Measurements from ENCODE around the gene NUDT3. TPM values are rescaled to one million over a fixed set of nuclear protein-coding genes. Genes with fewer than 3 reads are reported as not detected.
"Not testable (repeated sequence)": the region's sequence is repeated elsewhere in the genome, so short reads cannot be mapped to it uniquely, and the experiment has no call there.

The NUDT3 gene
- total RNA-seq, 1 experiment from 2014 or later: 48.4 TPM

DNA sequence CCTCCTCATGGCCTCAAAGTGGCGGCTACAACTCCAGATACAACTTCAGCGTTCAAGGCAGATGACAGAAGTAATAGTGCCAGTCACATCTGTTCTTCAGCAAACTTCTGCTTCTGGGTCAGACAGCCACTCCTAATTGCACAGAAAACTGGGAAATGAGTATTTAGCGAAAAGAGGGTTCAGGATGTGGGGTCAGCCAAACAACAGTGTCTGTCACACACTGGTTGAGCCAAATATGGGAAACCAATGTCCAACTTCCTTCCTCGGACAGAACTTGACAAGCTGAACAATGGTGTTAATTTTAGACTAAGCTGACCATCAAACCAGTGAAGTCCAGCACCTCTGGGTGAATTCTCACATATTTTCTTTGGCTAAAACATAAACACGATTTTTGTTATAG is 22.1 kb downstream of the NUDT3 start:
- no peak for DNase-seq
- Mint-ChIP-seq H3K27ac (ENCODE audit: unreplicated experiment) (no peak overlapping the region), H3K27me3 (ENCODE audit: unreplicated experiment) (no peaks in the 10 kb centered on the region), H3K9me3 (ENCODE audit: low read depth, unreplicated experiment) (no peaks in the 10 kb centered on the region), H3K36me3 (ENCODE audit: insufficient read depth, unreplicated experiment) (peaks cover 5% of the 10 kb centered on the region), H3K4me3 (ENCODE audit: low read depth, unreplicated experiment) (no peak overlapping the region), H3K4me1 (ENCODE audit: low read depth, unreplicated experiment) (peaks cover 17% of the 10 kb centered on the region)
- BruUV-seq (replicated peaks): no TSS peak
- CTCF ChIA-PET: interaction anchor here (0.6 kb wide), 1 partner anchor 45 kb away, joined by 3 read pairs; no protein-coding TSS in a partner anchor
- TF ChIP-seq, protein P1, sequence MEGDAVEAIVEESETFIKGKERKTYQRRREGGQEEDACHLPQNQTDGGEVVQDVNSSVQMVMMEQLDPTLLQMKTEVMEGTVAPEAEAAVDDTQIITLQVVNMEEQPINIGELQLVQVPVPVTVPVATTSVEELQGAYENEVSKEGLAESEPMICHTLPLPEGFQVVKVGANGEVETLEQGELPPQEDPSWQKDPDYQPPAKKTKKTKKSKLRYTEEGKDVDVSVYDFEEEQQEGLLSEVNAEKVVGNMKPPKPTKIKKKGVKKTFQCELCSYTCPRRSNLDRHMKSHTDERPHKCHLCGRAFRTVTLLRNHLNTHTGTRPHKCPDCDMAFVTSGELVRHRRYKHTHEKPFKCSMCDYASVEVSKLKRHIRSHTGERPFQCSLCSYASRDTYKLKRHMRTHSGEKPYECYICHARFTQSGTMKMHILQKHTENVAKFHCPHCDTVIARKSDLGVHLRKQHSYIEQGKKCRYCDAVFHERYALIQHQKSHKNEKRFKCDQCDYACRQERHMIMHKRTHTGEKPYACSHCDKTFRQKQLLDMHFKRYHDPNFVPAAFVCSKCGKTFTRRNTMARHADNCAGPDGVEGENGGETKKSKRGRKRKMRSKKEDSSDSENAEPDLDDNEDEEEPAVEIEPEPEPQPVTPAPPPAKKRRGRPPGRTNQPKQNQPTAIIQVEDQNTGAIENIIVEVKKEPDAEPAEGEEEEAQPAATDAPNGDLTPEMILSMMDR (IDR thresholded peaks at IDR 0.05; ENCODE audit: unreplicated experiment): no peak
- intact Hi-C loops (cut with micrococcal nuclease; ENCODE audit: unreplicated experiment): no loop called here

DNA sequence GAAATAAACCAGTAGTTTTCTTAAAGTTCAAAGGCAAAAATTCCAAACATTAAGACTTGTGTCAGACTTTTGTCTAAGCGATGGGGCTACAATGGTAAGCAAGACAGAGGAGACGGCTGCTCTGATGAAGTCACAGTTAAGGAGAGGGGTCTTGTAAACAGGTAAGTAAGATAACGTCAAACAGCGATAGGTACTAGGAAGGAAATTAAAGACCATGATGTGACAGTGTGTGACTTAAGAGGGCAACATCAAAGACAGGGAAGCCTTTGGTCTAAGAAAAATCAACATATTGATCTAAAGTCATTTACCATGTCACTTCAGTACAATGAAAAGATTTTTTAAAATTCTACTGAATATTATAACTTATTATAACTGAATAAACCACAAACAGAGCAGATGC is 23.1 kb downstream of the NUDT3 start:
- Mint-ChIP-seq H3K4me1 (ENCODE audit: low read depth, unreplicated experiment) (peaks cover 17% of the 10 kb centered on the region), H3K27me3 (ENCODE audit: unreplicated experiment) (no peaks in the 10 kb centered on the region), H3K27ac (ENCODE audit: unreplicated experiment) (no peak overlapping the region), H3K9me3 (ENCODE audit: low read depth, unreplicated experiment) (no peaks in the 10 kb centered on the region), H3K4me3 (ENCODE audit: low read depth, unreplicated experiment) (no peak overlapping the region), H3K36me3 (ENCODE audit: insufficient read depth, unreplicated experiment) (peaks cover 5% of the 10 kb centered on the region)
- no TSS peak for BruUV-seq (replicated peaks)
- no peak for DNase-seq
- CTCF ChIA-PET: no interaction called here
- TF ChIP-seq, protein P1 (IDR thresholded peaks at IDR 0.05; ENCODE audit: unreplicated experiment): no peak
- intact Hi-C loops (cut with micrococcal nuclease; ENCODE audit: unreplicated experiment): no loop called here

DNA sequence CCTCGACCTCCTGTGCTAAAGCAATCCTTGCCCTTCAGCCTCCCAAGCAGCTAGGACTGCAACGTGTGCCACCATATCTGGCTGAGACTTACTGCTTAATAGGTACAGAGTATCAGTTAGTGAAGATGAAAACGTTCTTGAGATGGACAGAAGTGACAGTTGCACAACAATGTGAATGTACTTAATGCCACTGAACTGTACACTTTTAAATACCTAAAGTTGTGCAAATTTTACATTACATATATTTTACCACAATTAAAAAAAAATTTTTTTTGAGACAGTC is 25.9 kb downstream of the NUDT3 start:
- no peak for DNase-seq
- Mint-ChIP-seq H3K27me3 (ENCODE audit: unreplicated experiment) (no peaks in the 10 kb centered on the region), H3K4me1 (ENCODE audit: low read depth, unreplicated experiment) (peaks cover 28% of the 10 kb centered on the region), H3K4me3 (ENCODE audit: low read depth, unreplicated experiment) (no peak overlapping the region), H3K27ac (ENCODE audit: unreplicated experiment) (no peak overlapping the region), H3K9me3 (ENCODE audit: low read depth, unreplicated experiment) (no peaks in the 10 kb centered on the region), H3K36me3 (ENCODE audit: insufficient read depth, unreplicated experiment) (peaks cover 5% of the 10 kb centered on the region)
- TF ChIP-seq, protein P1 (IDR thresholded peaks at IDR 0.05; ENCODE audit: unreplicated experiment): no peak
- no TSS peak for BruUV-seq (replicated peaks)
- intact Hi-C loops (cut with micrococcal nuclease; ENCODE audit: unreplicated experiment): no loop called here
- CTCF ChIA-PET: interaction anchor here (0.6 kb wide), 3 partner anchors 212 to 513 kb away, joined by 3 to 4 read pairs (median 3); no protein-coding TSS in a partner anchor

DNA sequence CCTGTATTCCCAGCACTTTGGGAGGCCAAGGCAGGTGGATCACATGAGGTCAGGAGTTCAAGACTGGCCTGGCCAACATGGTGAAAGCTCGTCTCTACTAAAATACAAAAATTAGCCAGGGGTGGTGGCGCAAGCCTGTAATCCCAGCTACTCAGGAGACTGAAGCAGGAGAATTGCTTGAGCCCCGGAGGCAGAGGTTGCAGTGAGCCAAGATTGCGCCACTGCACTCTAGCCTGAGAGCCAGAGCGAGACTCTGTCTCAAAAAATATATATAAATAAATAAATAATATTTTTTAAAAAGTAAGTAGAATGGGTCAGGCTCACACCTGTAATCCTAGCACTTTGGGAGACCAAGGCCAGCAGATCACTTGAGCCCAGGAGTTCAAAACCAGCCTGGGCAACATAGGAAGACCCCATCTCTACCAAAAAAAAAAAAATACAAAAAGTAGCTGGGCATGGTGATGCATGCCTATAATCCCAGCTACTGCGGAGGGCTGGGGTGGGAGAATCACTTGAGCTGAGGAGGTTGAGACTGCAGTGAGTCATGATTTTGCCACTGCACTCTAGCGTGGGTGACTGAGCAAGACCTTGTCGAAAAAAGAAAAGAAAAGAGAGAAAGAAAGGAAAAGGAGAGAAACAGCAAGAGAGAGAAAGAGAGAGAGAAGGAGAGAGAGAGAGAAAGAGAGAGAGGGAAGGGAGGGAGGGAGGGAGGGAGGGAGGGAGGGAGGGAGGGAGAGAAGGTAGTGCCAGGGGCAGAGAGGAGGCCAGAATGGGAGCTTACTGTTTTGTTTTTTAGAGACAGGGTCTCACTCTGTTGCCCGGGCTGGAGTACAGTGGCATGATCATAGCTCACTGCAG is 26.5 kb downstream of the NUDT3 start:
- not testable (repeated sequence) for H3K27ac Mint-ChIP-seq (ENCODE audit: unreplicated experiment); H3K4me3 Mint-ChIP-seq (ENCODE audit: low read depth, unreplicated experiment); H3K36me3 Mint-ChIP-seq (ENCODE audit: insufficient read depth, unreplicated experiment)

DNA sequence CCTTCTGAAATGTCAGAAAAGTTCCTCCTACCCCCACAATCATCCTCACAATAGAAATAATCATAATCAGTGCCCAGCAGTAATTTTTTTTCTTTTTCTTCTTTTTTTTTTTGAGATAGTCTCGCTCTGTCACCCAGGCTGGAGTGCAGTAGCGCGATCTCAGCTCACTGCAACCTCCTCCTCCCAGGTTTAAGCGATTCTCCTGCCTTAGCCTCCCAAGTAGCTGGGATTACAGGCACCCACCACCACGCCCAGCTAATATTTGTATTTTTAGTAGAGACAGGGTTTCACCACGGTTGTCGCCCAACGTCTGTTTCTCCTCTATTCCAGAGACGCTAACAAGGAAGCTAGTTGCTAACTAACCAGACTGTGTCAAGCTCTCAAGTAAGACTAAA is 28.8 kb downstream of the NUDT3 start:
- H3K4me1 Mint-ChIP-seq (ENCODE audit: low read depth, unreplicated experiment): peaks cover 34% of the 10 kb centered on the region
- BruUV-seq (replicated peaks); intact Hi-C loops (cut with micrococcal nuclease; ENCODE audit: unreplicated experiment): not testable (repeated sequence)

More for the DNA sequence above, 26.5 kb downstream of the NUDT3 start:
- BruUV-seq (replicated peaks); H3K27me3 Mint-ChIP-seq (ENCODE audit: unreplicated experiment); intact Hi-C loops (cut with micrococcal nuclease; ENCODE audit: unreplicated experiment); H3K9me3 Mint-ChIP-seq (ENCODE audit: low read depth, unreplicated experiment); DNase-seq: not testable (repeated sequence)
- CTCF ChIA-PET: interaction anchor here (0.6 to 0.8 kb wide), 4 partner anchors 17 to 514 kb away, joined by 3 to 4 read pairs (median 3); no protein-coding TSS in a partner anchor
- peaks cover 28% of the 10 kb centered on the region for H3K4me1 Mint-ChIP-seq (ENCODE audit: low read depth, unreplicated experiment)

More for the DNA sequence above, 28.8 kb downstream of the NUDT3 start:
- not testable (repeated sequence) for H3K9me3 Mint-ChIP-seq (ENCODE audit: low read depth, unreplicated experiment); DNase-seq; H3K4me3 Mint-ChIP-seq (ENCODE audit: low read depth, unreplicated experiment); H3K36me3 Mint-ChIP-seq (ENCODE audit: insufficient read depth, unreplicated experiment); H3K27me3 Mint-ChIP-seq (ENCODE audit: unreplicated experiment); H3K27ac Mint-ChIP-seq (ENCODE audit: unreplicated experiment)
- CTCF ChIA-PET: interaction anchor here (1.5 kb wide), 1 partner anchor 51 kb away, joined by 7 read pairs; no protein-coding TSS in a partner anchor
